ENCODE measurements around the gene MSL3B.

Gene MSL3B

GRCh38 chr2:233830111-233830802 lies 37.9 kb downstream of the MSL3B start:
- intact Hi-C loops (cut with DNase I) = no loop called here
- Histone ChIP-seq H3K36me3 (replicated peaks in 1 of 2; ENCODE audit: insufficient read depth in 1 of 2, low read depth in 2 of 2) (no peaks in the 10 kb centered on the region), H3K27me3 (no peaks in the 10 kb centered on the region), H3K9me3 (no peaks in the 10 kb centered on the region), H3K4me3 (no peak overlapping the region), H3K27ac (no peak overlapping the region), H3K4me1 (no peaks in the 10 kb centered on the region)
- 86 to 96% methylated on average over 5 to 6 of the region's 6 CpGs for WGBS, 2 donors
- TF ChIP-seq POLR2A (IDR thresholded peaks at IDR 0.05) = no peak
- TF ChIP-seq CTCF (IDR thresholded peaks at IDR 0.05) = no peak
- ATAC-seq (no peak), DNase-seq (no peak)

DNA sequence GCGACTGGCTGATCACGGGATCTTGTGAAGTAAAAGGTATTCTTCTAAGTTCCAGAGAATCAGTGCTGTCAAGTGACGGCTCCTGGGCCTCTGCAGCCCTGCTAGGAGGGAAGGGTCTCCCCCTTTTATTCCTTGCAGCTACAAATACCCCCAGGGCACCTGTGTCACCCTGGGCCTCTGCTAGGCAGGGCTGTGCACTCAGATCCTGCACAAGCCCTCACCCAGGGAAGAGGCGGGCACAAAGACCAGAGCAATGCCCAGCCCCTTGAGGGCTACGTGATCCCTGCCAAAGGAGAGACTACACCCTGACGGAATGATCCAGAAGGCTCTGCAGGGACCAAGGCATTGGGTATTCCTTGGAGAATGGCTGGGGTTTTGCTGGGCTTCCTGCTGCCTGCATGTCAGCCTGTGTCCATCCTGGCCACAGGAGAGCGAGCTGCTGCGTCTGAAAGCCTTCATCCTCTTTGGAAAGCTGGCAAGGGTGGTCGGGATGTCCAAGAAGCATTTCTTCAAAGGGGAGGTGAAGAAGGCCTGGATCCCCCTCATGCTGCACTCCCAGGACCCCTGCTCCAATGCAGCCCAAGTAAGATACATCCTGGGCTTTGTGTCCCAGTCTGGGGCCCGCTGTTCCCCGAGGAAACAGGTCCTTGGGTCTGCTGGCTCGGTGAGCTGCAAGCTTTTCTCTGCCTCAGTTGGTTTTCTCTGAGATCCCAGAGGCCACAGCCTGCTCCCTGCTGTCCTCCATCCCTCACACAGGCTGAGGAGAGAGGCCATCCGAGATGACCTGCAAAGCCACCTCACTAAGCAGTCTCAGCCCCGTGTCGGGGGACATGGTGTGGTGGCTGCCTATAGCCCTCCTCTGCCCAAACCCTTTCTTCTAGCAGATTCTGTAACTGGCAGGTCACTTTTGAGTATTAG lies 38.7 kb downstream of the MSL3B start:
- no peak for DNase-seq
- no peaks in the 10 kb centered on the region for H3K36me3 ChIP-seq (replicated peaks in 1 of 2; ENCODE audit: insufficient read depth in 1 of 2, low read depth in 2 of 2)
- 73 to 83% methylated on average over 8 to 15 of the region's 15 CpGs for WGBS, 2 donors
- intact Hi-C loops (cut with DNase I) = no loop called here
- no peak for ATAC-seq
- H3K27ac ChIP-seq = no peak overlapping the region
- no peaks in the 10 kb centered on the region for H3K9me3 ChIP-seq
- H3K4me3 ChIP-seq = no peak overlapping the region
- no peaks in the 10 kb centered on the region for H3K27me3 ChIP-seq
- no peaks in the 10 kb centered on the region for H3K4me1 ChIP-seq
- TF ChIP-seq POLR2A (IDR thresholded peaks at IDR 0.05) = no peak
- TF ChIP-seq CTCF (IDR thresholded peaks at IDR 0.05) = no peak

DNA sequence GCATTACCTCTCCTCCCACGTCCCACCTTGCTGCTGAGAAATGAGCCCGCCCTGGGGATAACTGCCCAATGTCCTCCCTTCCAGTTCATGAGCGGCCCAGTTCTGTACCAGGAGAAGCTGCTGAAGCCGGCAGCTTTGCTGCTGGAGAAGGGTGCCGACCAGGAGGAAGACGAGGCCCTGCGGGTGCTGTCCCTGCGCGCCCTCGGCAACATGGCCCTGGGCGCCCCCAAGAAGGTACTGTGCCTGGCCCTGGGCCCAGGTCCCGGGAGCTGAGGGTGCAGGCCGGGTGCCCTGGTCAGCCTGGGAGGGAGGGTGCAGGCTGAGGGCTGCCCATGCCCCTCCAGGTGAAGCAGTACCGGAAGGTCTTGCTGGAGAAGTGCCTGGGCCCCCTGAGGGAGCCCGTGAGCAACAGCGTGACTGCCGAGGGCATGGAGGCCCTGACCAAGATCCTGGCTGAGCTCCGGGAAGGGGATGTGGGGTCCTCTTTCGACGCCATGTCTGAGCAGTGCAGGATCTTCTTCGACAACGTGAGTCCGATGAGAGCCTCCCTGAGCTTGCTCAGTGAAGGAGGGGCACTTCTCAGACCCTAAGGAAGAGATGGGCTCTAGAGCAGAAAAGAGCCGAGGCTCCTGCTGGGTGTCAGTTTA lies 39.5 kb downstream of the MSL3B start:
- Histone ChIP-seq H3K4me1 (no peaks in the 10 kb centered on the region), H3K27ac (no peak overlapping the region), H3K4me3 (no peak overlapping the region), H3K27me3 (no peaks in the 10 kb centered on the region), H3K9me3 (no peaks in the 10 kb centered on the region), H3K36me3 (replicated peaks in 1 of 2; ENCODE audit: insufficient read depth in 1 of 2, low read depth in 2 of 2) (no peaks in the 10 kb centered on the region)
- intact Hi-C loops (cut with DNase I) = no loop called here
- ATAC-seq = no peak
- 64 to 77% methylated on average over 17 to 24 of the region's 24 CpGs for WGBS, 2 donors
- TF ChIP-seq POLR2A (IDR thresholded peaks at IDR 0.05) = no peak
- TF ChIP-seq CTCF (IDR thresholded peaks at IDR 0.05) = no peak
- DNase-seq = no peak

DNA sequence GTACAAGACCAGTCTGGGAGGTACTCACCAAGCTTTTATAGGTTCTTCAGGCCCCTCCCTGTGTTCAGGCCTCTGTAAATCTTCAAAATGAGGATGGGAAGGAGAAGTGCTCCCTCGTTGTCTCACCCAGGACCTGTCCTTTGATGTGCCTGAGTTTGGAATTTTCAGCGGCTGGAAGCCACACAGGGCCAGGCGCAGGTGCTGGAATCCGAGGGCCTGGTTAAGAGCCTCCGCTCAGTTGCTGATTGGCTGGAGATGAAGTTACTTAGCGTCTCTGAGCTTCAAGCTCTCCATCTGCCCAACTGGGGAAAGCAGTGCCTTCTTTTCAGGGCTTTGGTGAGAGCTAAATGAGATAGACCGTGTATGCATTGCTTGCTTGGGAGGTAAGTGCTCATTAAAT lies 43.8 kb downstream of the MSL3B start:
- no peaks in the 10 kb centered on the region for H3K4me1 ChIP-seq
- 33 to 65% methylated on average over 2 to 7 of the region's 7 CpGs for WGBS, 2 donors
- DNase-seq = no peak
- H3K9me3 ChIP-seq = no peaks in the 10 kb centered on the region
- no peak overlapping the region for H3K27ac ChIP-seq
- ATAC-seq = no peak
- TF ChIP-seq POLR2A (IDR thresholded peaks at IDR 0.05) (no peak), CTCF (IDR thresholded peaks at IDR 0.05) (no peak)
- H3K4me3 ChIP-seq = no peak overlapping the region
- H3K27me3 ChIP-seq = no peaks in the 10 kb centered on the region
- intact Hi-C loops (cut with DNase I) = no loop called here
- no peaks in the 10 kb centered on the region for H3K36me3 ChIP-seq (replicated peaks in 1 of 2; ENCODE audit: insufficient read depth in 1 of 2, low read depth in 2 of 2)

Measured in body of pancreas (tissue), 4 donors.